Measurements from ENCODE around the gene ZNF653. TPM values are rescaled to one million over a fixed set of nuclear protein-coding genes. Genes with fewer than 3 reads are reported as not detected.
"Not testable (repeated sequence)": the region's sequence is repeated elsewhere in the genome, so short reads cannot be mapped to it uniquely, and the experiment has no call there.

Gene ZNF653
- total RNA-seq, 1 experiment from 2014 or later, result 10.3 TPM

DNA sequence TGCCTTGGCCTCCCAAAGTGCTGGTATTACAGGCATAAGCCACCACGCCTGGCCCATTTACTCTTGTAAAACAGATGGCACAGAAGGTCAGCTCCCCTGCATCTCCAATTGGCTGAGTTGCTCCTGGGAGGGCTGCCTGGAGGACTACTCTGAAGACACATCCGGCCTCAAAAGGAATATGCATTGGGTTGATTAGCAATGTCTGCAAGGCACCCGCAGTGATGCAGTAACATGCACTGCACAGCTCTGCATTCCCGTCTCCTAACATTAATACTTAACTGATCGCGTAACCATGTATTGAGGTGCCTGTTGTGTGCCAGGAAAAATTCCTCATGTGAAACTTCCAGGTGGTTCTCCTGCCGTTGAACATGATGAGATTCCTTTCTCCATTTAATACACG, 29.8 kb downstream of the ZNF653 start:
- no peak overlapping the region; the same call in 1 of the 2 replicates for H3K27ac Mint-ChIP-seq
- DNase-seq (ENCODE audit: low spot score) (no peak), ATAC-seq (no peak)
- TF ChIP-seq TEAD4 (CRISPR knock-in tag; IDR thresholded peaks at IDR 0.05) (no peak), ZNF317 (CRISPR knock-in tag; IDR thresholded peaks at IDR 0.05; ENCODE audit: borderline replicate concordance, low read depth) (no peak), IRF2 (CRISPR knock-in tag; IDR thresholded peaks at IDR 0.05; ENCODE audit: borderline replicate concordance, low read depth) (no peak), ELF4 (CRISPR knock-in tag; IDR thresholded peaks at IDR 0.05; ENCODE audit: low read depth) (no peak), ZNF263 (CRISPR knock-in tag; IDR thresholded peaks at IDR 0.05; ENCODE audit: low read depth) (no peak), ZNF121 (CRISPR knock-in tag; IDR thresholded peaks at IDR 0.05) (no peak), NR1H2 (CRISPR knock-in tag; IDR thresholded peaks at IDR 0.05) (no peak), ZNF416 (CRISPR knock-in tag; IDR thresholded peaks at IDR 0.05) (no peak), SMAD3 (CRISPR knock-in tag; IDR thresholded peaks at IDR 0.05; ENCODE audit: borderline replicate concordance) (no peak), JAZF1 (CRISPR knock-in tag; IDR thresholded peaks at IDR 0.05) (no peak), CREM (CRISPR knock-in tag; IDR thresholded peaks at IDR 0.05) (no peak), FOXP1 (CRISPR knock-in tag; IDR thresholded peaks at IDR 0.05; ENCODE audit: borderline replicate concordance) (no peak)
- TF ChIP-seq, protein P1, sequence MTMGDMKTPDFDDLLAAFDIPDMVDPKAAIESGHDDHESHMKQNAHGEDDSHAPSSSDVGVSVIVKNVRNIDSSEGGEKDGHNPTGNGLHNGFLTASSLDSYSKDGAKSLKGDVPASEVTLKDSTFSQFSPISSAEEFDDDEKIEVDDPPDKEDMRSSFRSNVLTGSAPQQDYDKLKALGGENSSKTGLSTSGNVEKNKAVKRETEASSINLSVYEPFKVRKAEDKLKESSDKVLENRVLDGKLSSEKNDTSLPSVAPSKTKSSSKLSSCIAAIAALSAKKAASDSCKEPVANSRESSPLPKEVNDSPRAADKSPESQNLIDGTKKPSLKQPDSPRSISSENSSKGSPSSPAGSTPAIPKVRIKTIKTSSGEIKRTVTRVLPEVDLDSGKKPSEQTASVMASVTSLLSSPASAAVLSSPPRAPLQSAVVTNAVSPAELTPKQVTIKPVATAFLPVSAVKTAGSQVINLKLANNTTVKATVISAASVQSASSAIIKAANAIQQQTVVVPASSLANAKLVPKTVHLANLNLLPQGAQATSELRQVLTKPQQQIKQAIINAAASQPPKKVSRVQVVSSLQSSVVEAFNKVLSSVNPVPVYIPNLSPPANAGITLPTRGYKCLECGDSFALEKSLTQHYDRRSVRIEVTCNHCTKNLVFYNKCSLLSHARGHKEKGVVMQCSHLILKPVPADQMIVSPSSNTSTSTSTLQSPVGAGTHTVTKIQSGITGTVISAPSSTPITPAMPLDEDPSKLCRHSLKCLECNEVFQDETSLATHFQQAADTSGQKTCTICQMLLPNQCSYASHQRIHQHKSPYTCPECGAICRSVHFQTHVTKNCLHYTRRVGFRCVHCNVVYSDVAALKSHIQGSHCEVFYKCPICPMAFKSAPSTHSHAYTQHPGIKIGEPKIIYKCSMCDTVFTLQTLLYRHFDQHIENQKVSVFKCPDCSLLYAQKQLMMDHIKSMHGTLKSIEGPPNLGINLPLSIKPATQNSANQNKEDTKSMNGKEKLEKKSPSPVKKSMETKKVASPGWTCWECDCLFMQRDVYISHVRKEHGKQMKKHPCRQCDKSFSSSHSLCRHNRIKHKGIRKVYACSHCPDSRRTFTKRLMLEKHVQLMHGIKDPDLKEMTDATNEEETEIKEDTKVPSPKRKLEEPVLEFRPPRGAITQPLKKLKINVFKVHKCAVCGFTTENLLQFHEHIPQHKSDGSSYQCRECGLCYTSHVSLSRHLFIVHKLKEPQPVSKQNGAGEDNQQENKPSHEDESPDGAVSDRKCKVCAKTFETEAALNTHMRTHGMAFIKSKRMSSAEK (CRISPR knock-in tag; IDR thresholded peaks at IDR 0.05; ENCODE audit: borderline replicate concordance), result no peak
- TF ChIP-seq, protein P2, sequence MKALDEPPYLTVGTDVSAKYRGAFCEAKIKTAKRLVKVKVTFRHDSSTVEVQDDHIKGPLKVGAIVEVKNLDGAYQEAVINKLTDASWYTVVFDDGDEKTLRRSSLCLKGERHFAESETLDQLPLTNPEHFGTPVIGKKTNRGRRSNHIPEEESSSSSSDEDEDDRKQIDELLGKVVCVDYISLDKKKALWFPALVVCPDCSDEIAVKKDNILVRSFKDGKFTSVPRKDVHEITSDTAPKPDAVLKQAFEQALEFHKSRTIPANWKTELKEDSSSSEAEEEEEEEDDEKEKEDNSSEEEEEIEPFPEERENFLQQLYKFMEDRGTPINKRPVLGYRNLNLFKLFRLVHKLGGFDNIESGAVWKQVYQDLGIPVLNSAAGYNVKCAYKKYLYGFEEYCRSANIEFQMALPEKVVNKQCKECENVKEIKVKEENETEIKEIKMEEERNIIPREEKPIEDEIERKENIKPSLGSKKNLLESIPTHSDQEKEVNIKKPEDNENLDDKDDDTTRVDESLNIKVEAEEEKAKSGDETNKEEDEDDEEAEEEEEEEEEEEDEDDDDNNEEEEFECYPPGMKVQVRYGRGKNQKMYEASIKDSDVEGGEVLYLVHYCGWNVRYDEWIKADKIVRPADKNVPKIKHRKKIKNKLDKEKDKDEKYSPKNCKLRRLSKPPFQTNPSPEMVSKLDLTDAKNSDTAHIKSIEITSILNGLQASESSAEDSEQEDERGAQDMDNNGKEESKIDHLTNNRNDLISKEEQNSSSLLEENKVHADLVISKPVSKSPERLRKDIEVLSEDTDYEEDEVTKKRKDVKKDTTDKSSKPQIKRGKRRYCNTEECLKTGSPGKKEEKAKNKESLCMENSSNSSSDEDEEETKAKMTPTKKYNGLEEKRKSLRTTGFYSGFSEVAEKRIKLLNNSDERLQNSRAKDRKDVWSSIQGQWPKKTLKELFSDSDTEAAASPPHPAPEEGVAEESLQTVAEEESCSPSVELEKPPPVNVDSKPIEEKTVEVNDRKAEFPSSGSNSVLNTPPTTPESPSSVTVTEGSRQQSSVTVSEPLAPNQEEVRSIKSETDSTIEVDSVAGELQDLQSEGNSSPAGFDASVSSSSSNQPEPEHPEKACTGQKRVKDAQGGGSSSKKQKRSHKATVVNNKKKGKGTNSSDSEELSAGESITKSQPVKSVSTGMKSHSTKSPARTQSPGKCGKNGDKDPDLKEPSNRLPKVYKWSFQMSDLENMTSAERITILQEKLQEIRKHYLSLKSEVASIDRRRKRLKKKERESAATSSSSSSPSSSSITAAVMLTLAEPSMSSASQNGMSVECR (CRISPR knock-in tag; IDR thresholded peaks at IDR 0.05; ENCODE audit: borderline replicate concordance), result no peak
- TF ChIP-seq, protein P3, sequence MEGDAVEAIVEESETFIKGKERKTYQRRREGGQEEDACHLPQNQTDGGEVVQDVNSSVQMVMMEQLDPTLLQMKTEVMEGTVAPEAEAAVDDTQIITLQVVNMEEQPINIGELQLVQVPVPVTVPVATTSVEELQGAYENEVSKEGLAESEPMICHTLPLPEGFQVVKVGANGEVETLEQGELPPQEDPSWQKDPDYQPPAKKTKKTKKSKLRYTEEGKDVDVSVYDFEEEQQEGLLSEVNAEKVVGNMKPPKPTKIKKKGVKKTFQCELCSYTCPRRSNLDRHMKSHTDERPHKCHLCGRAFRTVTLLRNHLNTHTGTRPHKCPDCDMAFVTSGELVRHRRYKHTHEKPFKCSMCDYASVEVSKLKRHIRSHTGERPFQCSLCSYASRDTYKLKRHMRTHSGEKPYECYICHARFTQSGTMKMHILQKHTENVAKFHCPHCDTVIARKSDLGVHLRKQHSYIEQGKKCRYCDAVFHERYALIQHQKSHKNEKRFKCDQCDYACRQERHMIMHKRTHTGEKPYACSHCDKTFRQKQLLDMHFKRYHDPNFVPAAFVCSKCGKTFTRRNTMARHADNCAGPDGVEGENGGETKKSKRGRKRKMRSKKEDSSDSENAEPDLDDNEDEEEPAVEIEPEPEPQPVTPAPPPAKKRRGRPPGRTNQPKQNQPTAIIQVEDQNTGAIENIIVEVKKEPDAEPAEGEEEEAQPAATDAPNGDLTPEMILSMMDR (IDR thresholded peaks at IDR 0.05), result no peak
- TF ChIP-seq, protein P4, sequence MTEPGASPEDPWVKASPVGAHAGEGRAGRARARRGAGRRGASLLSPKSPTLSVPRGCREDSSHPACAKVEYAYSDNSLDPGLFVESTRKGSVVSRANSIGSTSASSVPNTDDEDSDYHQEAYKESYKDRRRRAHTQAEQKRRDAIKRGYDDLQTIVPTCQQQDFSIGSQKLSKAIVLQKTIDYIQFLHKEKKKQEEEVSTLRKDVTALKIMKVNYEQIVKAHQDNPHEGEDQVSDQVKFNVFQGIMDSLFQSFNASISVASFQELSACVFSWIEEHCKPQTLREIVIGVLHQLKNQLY (CRISPR knock-in tag; IDR thresholded peaks at IDR 0.05), result no peak
- CTCF ChIA-PET, result interaction anchor here (0.5 to 0.6 kb wide), 2 partner anchors 84 to 1461 kb away, joined by 3 read pairs; no protein-coding TSS in a partner anchor
- H3K36me3 Mint-ChIP-seq, result no peaks in the 10 kb centered on the region
- POLR2A ChIA-PET, result no interaction called here
- H3K27me3 Mint-ChIP-seq (ENCODE audit: low read depth), result peaks cover 46% of the 10 kb centered on the region
- H3K9me3 Mint-ChIP-seq, result no peaks in the 10 kb centered on the region
- H3K4me1 Mint-ChIP-seq, result peaks cover 4% of the 10 kb centered on the region
- no peak overlapping the region for H3K4me3 Mint-ChIP-seq

DNA sequence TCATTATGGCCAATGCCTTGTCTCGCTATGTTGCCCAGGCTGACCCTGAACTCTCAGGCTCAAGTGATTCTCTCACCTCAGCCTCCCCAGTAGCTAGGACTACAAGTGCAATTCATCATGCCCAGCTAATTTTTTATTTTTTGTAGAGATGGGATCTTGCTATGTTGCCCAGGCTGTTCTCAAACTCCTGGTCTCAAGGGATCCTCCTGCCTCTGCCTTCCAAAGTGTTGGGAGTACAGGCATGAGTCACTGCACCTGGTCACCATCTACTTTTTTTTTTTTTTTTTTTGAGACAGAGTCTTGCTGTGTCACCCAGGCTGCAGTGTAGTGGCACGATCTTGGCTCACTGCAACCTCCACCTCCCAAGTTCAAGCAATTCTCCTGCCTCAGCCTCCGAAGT, 30.3 kb downstream of the ZNF653 start:
- not testable (repeated sequence) for DNase-seq (ENCODE audit: low spot score); H3K4me1 Mint-ChIP-seq; H3K27ac Mint-ChIP-seq; H3K36me3 Mint-ChIP-seq; H3K9me3 Mint-ChIP-seq; ATAC-seq; H3K4me3 Mint-ChIP-seq
- ChIA-PET POLR2A (interaction anchor here (0.7 kb wide), 1 partner anchor 101 kb away, joined by 3 read pairs; the partner anchor contains the start of gene SWSAP1), CTCF (interaction anchor here (0.5 to 0.7 kb wide), 3 partner anchors 85 to 1462 kb away, joined by 3 read pairs; no protein-coding TSS in a partner anchor)
- peaks cover 43% of the 10 kb centered on the region for H3K27me3 Mint-ChIP-seq (ENCODE audit: low read depth)
